WTC11 (cell line): Measurements from ENCODE around the gene PEX7. TPM values are rescaled to one million over a fixed set of nuclear protein-coding genes. Genes with fewer than 3 reads are reported as not detected.
"Not testable (repeated sequence)": the region's sequence is repeated elsewhere in the genome, so short reads cannot be mapped to it uniquely, and the experiment has no call there.

Experiments used
- ATAC-seq: fragments of 200-7000 bp; cut with Tn5 transposase; 2 replicates; pipeline ENCODE4 v1.10.0; 2021; ENCODE audit warnings: mild to moderate bottlenecking, moderate library complexity
- CTCF ChIA-PET: fragments of 300-600 bp; sonication (Branson Sonifier 250); formaldehyde crosslinking; loops from one replicate; lab custom pipeline; 2021; ENCODE audit warnings: antibody characterized with exemption; lab: Charles Lee
- POLR2A ChIA-PET: fragments of 350-600 bp; sonication (Branson Sonifier 250); formaldehyde crosslinking; loops from one replicate; lab custom pipeline; 2021; ENCODE audit warnings: antibody characterized with exemption; lab: Charles Lee
- DNase-seq: peaks from one replicate; pipeline ENCODE4 v3.0.0; 2021; ENCODE audit warnings: low spot score
- H3K27ac Mint-ChIP-seq: 2 replicates; pipeline ENCODE4 v1.8.0; 2021; ENCODE audit warnings: mixed read lengths
- H3K27me3 Mint-ChIP-seq: 2 replicates; pipeline ENCODE4 v1.8.0; 2021; ENCODE audit warnings: low read depth, mild to moderate bottlenecking, moderate library complexity, mixed read lengths
- H3K36me3 Mint-ChIP-seq: 2 replicates; pipeline ENCODE4 v1.8.0; 2021; ENCODE audit warnings: mixed read lengths
- H3K4me1 Mint-ChIP-seq: 2 replicates; pipeline ENCODE4 v1.8.0; 2022; ENCODE audit warnings: mixed read lengths
- H3K4me3 Mint-ChIP-seq: 2 replicates; pipeline ENCODE4 v1.8.0; 2021; ENCODE audit warnings: mild to moderate bottlenecking, moderate library complexity, mixed read lengths
- H3K9me3 Mint-ChIP-seq: 2 replicates; pipeline ENCODE4 v1.8.0; 2021; ENCODE audit warnings: mixed read lengths
- AR ChIP-seq: fragments of 250-450 bp; sonication (Bioruptor Pico); IDR thresholded peaks from 2 replicates; pipeline ENCODE4 v1.9.0; 2021; ENCODE audit warnings: mild to moderate bottlenecking
- ATF1 ChIP-seq: sonication (generic); formaldehyde crosslinking; IDR thresholded peaks from 2 replicates; pipeline ENCODE4 v1.8.1; 2023; ENCODE audit warnings: mild to moderate bottlenecking, moderate library complexity, missing genetic modification reagents
- CREB1 ChIP-seq: sonication (generic); formaldehyde crosslinking; IDR thresholded peaks from 2 replicates; pipeline ENCODE4 v1.8.0; 2023; ENCODE audit warnings: mild to moderate bottlenecking, missing genetic modification reagents
- ERG ChIP-seq: fragments of 250-450 bp; sonication (Bioruptor Pico); IDR thresholded peaks from 2 replicates; pipeline ENCODE4 v1.8.0; 2021; ENCODE audit warnings: mild to moderate bottlenecking
- FOXJ3 ChIP-seq: sonication (generic); formaldehyde crosslinking; IDR thresholded peaks from 2 replicates; pipeline ENCODE4 v1.9.0; 2021; ENCODE audit warnings: missing genetic modification reagents, mild to moderate bottlenecking, borderline replicate concordance
- GABPB1 ChIP-seq: sonication (generic); formaldehyde crosslinking; IDR thresholded peaks from 2 replicates; pipeline ENCODE4 v1.8.1; 2023; ENCODE audit warnings: mild to moderate bottlenecking, missing genetic modification reagents
- GRHL2 ChIP-seq: fragments of 250-450 bp; sonication (Bioruptor Pico); IDR thresholded peaks from 2 replicates; pipeline ENCODE4 v1.8.0; 2022; ENCODE audit warnings: mild to moderate bottlenecking, moderate library complexity; ENCODE audit not compliant: insufficient replicate concordance, severe bottlenecking
- HMGA2 ChIP-seq: fragments of 250-450 bp; sonication (Bioruptor Pico); IDR thresholded peaks from 2 replicates; pipeline ENCODE4 v1.4.0; 2021; ENCODE audit warnings: mild to moderate bottlenecking, moderate library complexity
- JAZF1 ChIP-seq: fragments of 250-450 bp; sonication (Bioruptor Pico); IDR thresholded peaks from 2 replicates; pipeline ENCODE4 v1.9.0; 2021; ENCODE audit warnings: moderate library complexity, mild to moderate bottlenecking, inconsistent platforms
- NFE2L1 ChIP-seq: sonication (generic); formaldehyde crosslinking; IDR thresholded peaks from 2 replicates; pipeline ENCODE4 v1.8.1; 2023; ENCODE audit warnings: missing genetic modification reagents
- NR3C1 ChIP-seq: sonication (generic); formaldehyde crosslinking; conservative IDR thresholded peaks from 2 replicates; pipeline ENCODE4 v1.8.1; 2023; ENCODE audit warnings: low read depth, mild to moderate bottlenecking, missing genetic modification reagents
- RELA ChIP-seq: sonication (generic); formaldehyde crosslinking; IDR thresholded peaks from 2 replicates; pipeline ENCODE4 v1.8.1; 2022; ENCODE audit warnings: missing genetic modification reagents, mild to moderate bottlenecking, borderline replicate concordance
- SMAD3 ChIP-seq: sonication (generic); formaldehyde crosslinking; IDR thresholded peaks from 2 replicates; pipeline ENCODE4 v1.8.0; 2022; ENCODE audit warnings: missing genetic modification reagents, mild to moderate bottlenecking, borderline replicate concordance
- SMAD4 ChIP-seq: sonication (generic); formaldehyde crosslinking; IDR thresholded peaks from 2 replicates; pipeline ENCODE4 v1.8.0; 2022; ENCODE audit warnings: mild to moderate bottlenecking, missing genetic modification reagents
- TCF7 ChIP-seq: sonication (generic); formaldehyde crosslinking; IDR thresholded peaks from 2 replicates; pipeline ENCODE4 v1.8.0; 2022; ENCODE audit warnings: mild to moderate bottlenecking, low read depth, missing genetic modification reagents, moderate library complexity
- ZNF281 ChIP-seq: sonication (generic); formaldehyde crosslinking; IDR thresholded peaks from 2 replicates; pipeline ENCODE4 v1.8.0; 2023; ENCODE audit warnings: mild to moderate bottlenecking, missing genetic modification reagents
- ZNF396 ChIP-seq: fragments of 250-450 bp; sonication (Bioruptor Pico); IDR thresholded peaks from 2 replicates; pipeline ENCODE4 v1.8.0; 2021; ENCODE audit warnings: mild to moderate bottlenecking, moderate library complexity, borderline replicate concordance
- ZNF423 ChIP-seq: fragments of 250-450 bp; sonication (Bioruptor Pico); IDR thresholded peaks from 2 replicates; pipeline ENCODE4 v2.1.2; 2022; ENCODE audit warnings: mild to moderate bottlenecking, moderate library complexity
- ZSCAN18 ChIP-seq: fragments of 250-450 bp; sonication (Bioruptor Pico); IDR thresholded peaks from 2 replicates; pipeline ENCODE4 v2.1.2; 2022; ENCODE audit warnings: mild to moderate bottlenecking, moderate library complexity
- total RNA-seq: library from RNA; stranded (reverse); gene quantifications from 3 replicates; pipeline ENCODE4 v1.2.3, GENCODE V29; 2021

Gene PEX7
- total RNA-seq, 1 experiment from 2014 or later, result 9.8 TPM

GRCh38 chr6:136788069-136788902 lies 34.1 kb upstream of the PEX7 start (continued):
- TF ChIP-seq AR (CRISPR knock-in tag) (no peak), GRHL2 (CRISPR knock-in tag) (no peak), ZNF281 (CRISPR knock-in tag) (no peak), CREB1 (no peak), TCF7 (CRISPR knock-in tag) (no peak)

GRCh38 chr6:136789440-136789839 lies 33.0 kb upstream of the PEX7 start:
- CTCF ChIA-PET, result interaction anchor here (0.6 to 1.5 kb wide), 3 partner anchors 27 to 262 kb away, joined by 3 to 5 read pairs (median 4); no protein-coding TSS in a partner anchor
- H3K9me3 Mint-ChIP-seq, ATAC-seq, DNase-seq, H3K4me3 Mint-ChIP-seq, H3K27ac Mint-ChIP-seq, H3K36me3 Mint-ChIP-seq, POLR2A ChIA-PET: not testable (repeated sequence)
- H3K4me1 Mint-ChIP-seq, result peaks cover 16% of the 10 kb centered on the region
- H3K27me3 Mint-ChIP-seq, result peaks cover 48% of the 10 kb centered on the region

GRCh38 chr6:136790411-136791295 lies 31.7 kb upstream of the PEX7 start:
- Mint-ChIP-seq H3K36me3 (no peaks in the 10 kb centered on the region), H3K9me3 (no peaks in the 10 kb centered on the region), H3K27me3 (peaks cover 57% of the 10 kb centered on the region), H3K4me3 (peak overlapping the region; percentile 77), H3K27ac (no peak overlapping the region), H3K4me1 (peaks cover 12% of the 10 kb centered on the region)
- ChIA-PET POLR2A (no interaction called here), CTCF (no interaction called here)
- ATAC-seq, result no peak
- no peak for DNase-seq
- no peak for TF ChIP-seq HMGA2 (CRISPR knock-in tag)
- no peak for TF ChIP-seq ZNF281 (CRISPR knock-in tag)
- no peak for TF ChIP-seq ZSCAN18 (CRISPR knock-in tag)
- TF ChIP-seq NFE2L1 (CRISPR knock-in tag), result no peak
- TF ChIP-seq FOXJ3 (CRISPR knock-in tag), result no peak
- TF ChIP-seq TCF7 (CRISPR knock-in tag), result no peak
- no peak for TF ChIP-seq SMAD3 (CRISPR knock-in tag)
- TF ChIP-seq ZNF423 (CRISPR knock-in tag), result no peak
- TF ChIP-seq JAZF1 (CRISPR knock-in tag), result no peak
- TF ChIP-seq GABPB1 (CRISPR knock-in tag), result no peak
- TF ChIP-seq ERG, result no peak
- TF ChIP-seq ZNF396 (CRISPR knock-in tag), result no peak
- TF ChIP-seq RELA, result no peak
- TF ChIP-seq ATF1, result no peak
- TF ChIP-seq SMAD4 (CRISPR knock-in tag), result no peak
- TF ChIP-seq NR3C1 (CRISPR knock-in tag), result no peak
